HepG2 (cell line): ENCODE measurements around the gene SFXN5. TPM values are rescaled to one million over a fixed set of nuclear protein-coding genes. Genes with fewer than 3 reads are reported as not detected.
A peak's percentile ranks its signal among the peaks of the same experiment; 100 is the strongest.

ENCODE experiments used
- DR1 ChIP-seq: sonication (generic); formaldehyde crosslinking; IDR thresholded peaks from 2 replicates; pipeline ENCODE4 v1.8.0; 2021; ENCODE audit warnings: mild to moderate bottlenecking, missing genetic modification reagents, inconsistent platforms
- HNF4A ChIP-seq: sonication (generic); formaldehyde crosslinking; IDR thresholded peaks from 2 replicates; pipeline ENCODE4 v1.4.0; 2020; ENCODE audit warnings: missing genetic modification reagents
- HNRNPH1 ChIP-seq: fragments of 200-400 bp; formaldehyde crosslinking; optimal IDR thresholded peaks from 2 replicates; pipeline ENCODE3; 2017; ENCODE audit warnings: mild to moderate bottlenecking, low read depth, low read length
- KAT8 ChIP-seq: IDR thresholded peaks from 2 replicates; pipeline ENCODE4 v1.6.1; 2016; ENCODE audit warnings: missing genetic modification reagents, missing compliant biosample characterization
- NBN ChIP-seq: fragments of 450-650 bp; conservative IDR thresholded peaks from 2 replicates; pipeline ENCODE4 v1.6.1; 2017
- NFE2L2 ChIP-seq: fragments of 150-350 bp; IDR thresholded peaks from 2 replicates; pipeline ENCODE4 v1.6.1; 2014; ENCODE audit warnings: low read length
- RBM39 ChIP-seq: fragments of 200-400 bp; formaldehyde crosslinking; IDR thresholded peaks from one replicate; pipeline ENCODE4 v1.6.1; 2018; ENCODE audit warnings: antibody characterized with exemption, mild to moderate bottlenecking, low read depth, low read length; ENCODE audit not compliant: poor library complexity, severe bottlenecking
- SIX1 ChIP-seq: sonication (generic); formaldehyde crosslinking; IDR thresholded peaks from 2 replicates; pipeline ENCODE4 v1.4.0; 2020; ENCODE audit warnings: missing genetic modification reagents, borderline replicate concordance
- SMYD3 ChIP-seq: sonication (generic); formaldehyde crosslinking; IDR thresholded peaks from 2 replicates; pipeline ENCODE4 v1.8.1; 2023; ENCODE audit warnings: mild to moderate bottlenecking, missing genetic modification reagents
- YY1 ChIP-seq: IDR thresholded peaks from 2 replicates; pipeline ENCODE4 v1.6.1; 2011; ENCODE audit warnings: low read length, low read depth, moderate library complexity, mild to moderate bottlenecking; ENCODE audit not compliant: insufficient read depth, insufficient replicate concordance
- ZNF10 ChIP-seq: sonication (generic); formaldehyde crosslinking; IDR thresholded peaks from 2 replicates; pipeline ENCODE4 v1.4.0; 2020; ENCODE audit warnings: mild to moderate bottlenecking, low read depth, missing genetic modification reagents, borderline replicate concordance
- ZNF124 ChIP-seq: sonication (generic); formaldehyde crosslinking; IDR thresholded peaks from 2 replicates; pipeline ENCODE4 v1.4.0; 2020; ENCODE audit warnings: missing genetic modification reagents
- ZNF367 ChIP-seq: sonication (generic); formaldehyde crosslinking; IDR thresholded peaks from 2 replicates; pipeline ENCODE4 v1.4.0; 2020; ENCODE audit warnings: missing genetic modification reagents, borderline replicate concordance
- ZNF7 ChIP-seq: IDR thresholded peaks from 2 replicates; pipeline ENCODE4 v1.6.1; 2016; ENCODE audit warnings: missing biosample characterization, missing genetic modification reagents
- ZNF841 ChIP-seq: sonication (generic); formaldehyde crosslinking; IDR thresholded peaks from 2 replicates; pipeline ENCODE4 v1.8.1; 2023; ENCODE audit warnings: missing genetic modification reagents, borderline replicate concordance
- ZNF879 ChIP-seq: sonication (generic); formaldehyde crosslinking; IDR thresholded peaks from 2 replicates; pipeline ENCODE4 v1.8.1; 2023; ENCODE audit warnings: missing genetic modification reagents
- ZSCAN21 ChIP-seq: sonication (generic); formaldehyde crosslinking; IDR thresholded peaks from 2 replicates; pipeline ENCODE4 v1.8.0; 2022; ENCODE audit warnings: mild to moderate bottlenecking, missing genetic modification reagents, moderate library complexity, borderline replicate concordance
- polyA plus RNA-seq, 8 experiments: library from polyadenylated mRNA; depleted of rRNA in 3 of 8; stranded (reverse) in 7 of 8; unstranded in 1 of 8; fragments of >200 nt; fragmentation: Illumina TruSeq in 4 of 8; extraction: Trizol in 4 of 8; gene quantifications; 2 replicates each; pipeline versions ENCODE4 v1.2.1 to v1.2.3, GENCODE V29; 2011 to 2016; ENCODE audit warnings: low read depth in 4 of 8, missing spikeins in 1 of 8, mixed read lengths in 1 of 8; ENCODE audit not compliant: insufficient read depth in 1 of 8
- total RNA-seq, 5 experiments: library from RNA; depleted of rRNA; stranded (reverse); fragments of >200 nt; fragmentation: Illumina TruSeq; extraction: Trizol; gene quantifications; 2 replicates each; pipeline ENCODE4 v1.2.3, GENCODE V29; 2016; ENCODE audit warnings: low read depth in 1 of 5
- TF ChIP-seq, protein P1 (sequence below): IDR thresholded peaks from 2 replicates; pipeline ENCODE4 v1.6.1; 2018; ENCODE audit warnings: missing genetic modification reagents, mild to moderate bottlenecking, missing compliant biosample characterization
- TF ChIP-seq, protein P2 (sequence below): sonication (generic); formaldehyde crosslinking; IDR thresholded peaks from 2 replicates; pipeline ENCODE4 v1.4.0; 2020; ENCODE audit warnings: mild to moderate bottlenecking, low read depth, missing genetic modification reagents
- TF ChIP-seq, protein P3 (sequence below): sonication (generic); formaldehyde crosslinking; IDR thresholded peaks from 2 replicates; pipeline ENCODE4 v1.5.1; 2020; ENCODE audit warnings: missing genetic modification reagents, mild to moderate bottlenecking, borderline replicate concordance
- TF ChIP-seq, protein P4 (sequence below): sonication (generic); formaldehyde crosslinking; IDR thresholded peaks from 2 replicates; pipeline ENCODE4 v1.4.0; 2020; ENCODE audit warnings: missing genetic modification reagents

The SFXN5 gene
- total and polyA plus RNA-seq, 2 of the 13 experiments (the other 11 are each of a cell fraction or from before 2014, with no cell fraction given) = 34.9 to 37.4 TPM

DNA sequence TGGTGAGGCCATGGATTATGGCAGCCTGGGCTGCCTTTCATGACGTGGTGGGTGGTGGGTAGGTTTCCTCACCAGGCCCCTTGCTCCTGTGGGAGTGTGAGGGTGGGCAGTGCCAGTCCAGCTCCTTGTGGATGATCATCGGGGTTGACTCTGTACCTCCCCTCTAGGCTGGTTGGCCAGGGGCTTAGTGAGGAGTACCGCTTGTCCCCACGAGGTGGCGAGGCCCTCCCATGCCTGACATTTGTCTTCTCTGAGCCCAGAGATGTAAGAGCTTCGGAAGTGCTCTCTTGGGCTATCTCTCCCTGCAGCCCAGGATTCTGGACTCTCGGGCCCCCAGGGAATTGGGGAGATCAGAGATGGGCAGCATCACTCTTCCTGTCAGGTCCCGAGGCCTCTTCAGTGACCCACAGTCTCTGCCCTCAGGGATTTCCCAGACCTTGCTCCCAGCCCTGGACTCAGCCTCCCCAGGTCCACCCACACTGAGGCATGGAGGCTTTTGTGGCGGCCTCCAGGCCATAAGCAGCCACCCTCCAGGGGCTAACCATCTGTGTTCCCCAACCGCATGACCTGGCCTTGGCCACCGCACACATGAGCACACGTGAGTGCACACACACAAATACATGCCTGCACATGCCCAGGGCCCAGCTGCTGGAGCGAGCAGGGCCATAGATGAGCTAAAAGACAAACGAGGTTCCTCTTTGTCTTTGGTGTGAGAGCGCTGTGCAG, 177.8 kb downstream of the SFXN5 start (continued):
- TF ChIP-seq, protein P1, sequence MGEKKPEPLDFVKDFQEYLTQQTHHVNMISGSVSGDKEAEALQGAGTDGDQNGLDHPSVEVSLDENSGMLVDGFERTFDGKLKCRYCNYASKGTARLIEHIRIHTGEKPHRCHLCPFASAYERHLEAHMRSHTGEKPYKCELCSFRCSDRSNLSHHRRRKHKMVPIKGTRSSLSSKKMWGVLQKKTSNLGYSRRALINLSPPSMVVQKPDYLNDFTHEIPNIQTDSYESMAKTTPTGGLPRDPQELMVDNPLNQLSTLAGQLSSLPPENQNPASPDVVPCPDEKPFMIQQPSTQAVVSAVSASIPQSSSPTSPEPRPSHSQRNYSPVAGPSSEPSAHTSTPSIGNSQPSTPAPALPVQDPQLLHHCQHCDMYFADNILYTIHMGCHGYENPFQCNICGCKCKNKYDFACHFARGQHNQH (CRISPR knock-in tag) = no peak
- TF ChIP-seq ZNF7 (CRISPR knock-in tag) (no peak), SMYD3 (CRISPR knock-in tag) (no peak), ZNF841 (CRISPR knock-in tag) (no peak), DR1 (no peak), ZNF367 (CRISPR knock-in tag) (no peak), ZNF124 (CRISPR knock-in tag) (no peak), ZSCAN21 (CRISPR knock-in tag) (peak; percentile 58; the same call in 1 of the 2 replicates), NBN (no peak), HNF4A (CRISPR knock-in tag) (no peak), NFE2L2 (0 out of 2 replicates have a peak, but pooled peaks have one; percentile 2), SIX1 (no peak), HNRNPH1 (no peak), RBM39 (peak; percentile 61), KAT8 (0 out of 2 replicates have a peak, but pooled peaks have one; percentile 23), ZNF879 (CRISPR knock-in tag) (no peak), YY1 (no peak), ZNF10 (CRISPR knock-in tag) (no peak)
- TF ChIP-seq, protein P2, sequence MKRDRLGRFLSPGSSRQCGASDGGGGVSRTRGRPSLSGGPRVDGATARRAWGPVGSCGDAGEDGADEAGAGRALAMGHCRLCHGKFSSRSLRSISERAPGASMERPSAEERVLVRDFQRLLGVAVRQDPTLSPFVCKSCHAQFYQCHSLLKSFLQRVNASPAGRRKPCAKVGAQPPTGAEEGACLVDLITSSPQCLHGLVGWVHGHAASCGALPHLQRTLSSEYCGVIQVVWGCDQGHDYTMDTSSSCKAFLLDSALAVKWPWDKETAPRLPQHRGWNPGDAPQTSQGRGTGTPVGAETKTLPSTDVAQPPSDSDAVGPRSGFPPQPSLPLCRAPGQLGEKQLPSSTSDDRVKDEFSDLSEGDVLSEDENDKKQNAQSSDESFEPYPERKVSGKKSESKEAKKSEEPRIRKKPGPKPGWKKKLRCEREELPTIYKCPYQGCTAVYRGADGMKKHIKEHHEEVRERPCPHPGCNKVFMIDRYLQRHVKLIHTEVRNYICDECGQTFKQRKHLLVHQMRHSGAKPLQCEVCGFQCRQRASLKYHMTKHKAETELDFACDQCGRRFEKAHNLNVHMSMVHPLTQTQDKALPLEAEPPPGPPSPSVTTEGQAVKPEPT = no peak
- TF ChIP-seq, protein P3, sequence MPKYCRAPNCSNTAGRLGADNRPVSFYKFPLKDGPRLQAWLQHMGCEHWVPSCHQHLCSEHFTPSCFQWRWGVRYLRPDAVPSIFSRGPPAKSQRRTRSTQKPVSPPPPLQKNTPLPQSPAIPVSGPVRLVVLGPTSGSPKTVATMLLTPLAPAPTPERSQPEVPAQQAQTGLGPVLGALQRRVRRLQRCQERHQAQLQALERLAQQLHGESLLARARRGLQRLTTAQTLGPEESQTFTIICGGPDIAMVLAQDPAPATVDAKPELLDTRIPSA (CRISPR knock-in tag) = no peak
- TF ChIP-seq, protein P4, sequence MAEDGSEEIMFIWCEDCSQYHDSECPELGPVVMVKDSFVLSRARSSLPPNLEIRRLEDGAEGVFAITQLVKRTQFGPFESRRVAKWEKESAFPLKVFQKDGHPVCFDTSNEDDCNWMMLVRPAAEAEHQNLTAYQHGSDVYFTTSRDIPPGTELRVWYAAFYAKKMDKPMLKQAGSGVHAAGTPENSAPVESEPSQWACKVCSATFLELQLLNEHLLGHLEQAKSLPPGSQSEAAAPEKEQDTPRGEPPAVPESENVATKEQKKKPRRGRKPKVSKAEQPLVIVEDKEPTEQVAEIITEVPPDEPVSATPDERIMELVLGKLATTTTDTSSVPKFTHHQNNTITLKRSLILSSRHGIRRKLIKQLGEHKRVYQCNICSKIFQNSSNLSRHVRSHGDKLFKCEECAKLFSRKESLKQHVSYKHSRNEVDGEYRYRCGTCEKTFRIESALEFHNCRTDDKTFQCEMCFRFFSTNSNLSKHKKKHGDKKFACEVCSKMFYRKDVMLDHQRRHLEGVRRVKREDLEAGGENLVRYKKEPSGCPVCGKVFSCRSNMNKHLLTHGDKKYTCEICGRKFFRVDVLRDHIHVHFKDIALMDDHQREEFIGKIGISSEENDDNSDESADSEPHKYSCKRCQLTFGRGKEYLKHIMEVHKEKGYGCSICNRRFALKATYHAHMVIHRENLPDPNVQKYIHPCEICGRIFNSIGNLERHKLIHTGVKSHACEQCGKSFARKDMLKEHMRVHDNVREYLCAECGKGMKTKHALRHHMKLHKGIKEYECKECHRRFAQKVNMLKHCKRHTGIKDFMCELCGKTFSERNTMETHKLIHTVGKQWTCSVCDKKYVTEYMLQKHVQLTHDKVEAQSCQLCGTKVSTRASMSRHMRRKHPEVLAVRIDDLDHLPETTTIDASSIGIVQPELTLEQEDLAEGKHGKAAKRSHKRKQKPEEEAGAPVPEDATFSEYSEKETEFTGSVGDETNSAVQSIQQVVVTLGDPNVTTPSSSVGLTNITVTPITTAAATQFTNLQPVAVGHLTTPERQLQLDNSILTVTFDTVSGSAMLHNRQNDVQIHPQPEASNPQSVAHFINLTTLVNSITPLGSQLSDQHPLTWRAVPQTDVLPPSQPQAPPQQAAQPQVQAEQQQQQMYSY = 0 out of 2 replicates have a peak, but pooled peaks have one; percentile 30
